Lower leg skin (tissue), 4 donors: ENCODE data around the gene FTH1. TPM values are rescaled to one million over a fixed set of nuclear protein-coding genes. Genes with fewer than 3 reads are reported as not detected.

Experiments
- DNase-seq, 2 donors: peaks; one replicate each; pipeline ENCODE4 v3.0.0-alpha.2; 2019; ENCODE audit warnings: low spot score in 2 of 2
- H3K4me3 ChIP-seq: fragments of 200-600 bp; sonication (generic); 2 replicates; pipeline ENCODE4 v1.5.1; 2017; ENCODE audit warnings: mild to moderate bottlenecking, low read depth; ENCODE audit not compliant: poor library complexity, severe bottlenecking
- POLR2A ChIP-seq, 2 donors: fragments of 450-650 bp; IDR thresholded peaks; one replicate each; pipeline ENCODE4 v1.6.1; 2016 to 2017; ENCODE audit warnings: antibody characterized with exemption in 2 of 2, mild to moderate bottlenecking in 1 of 2, moderate library complexity in 1 of 2
- WGBS, 2 donors: methylation state at CpG; one replicate each; pipeline ENCODE4 v1.1.5; 2018; 5-methylcytosine and 5-hydroxymethylcytosine counted together
- intact Hi-C: fragments of 100-400 bp; cut with DNase I; formaldehyde crosslinking; loops from one replicate; pipeline ENCODE4 v1.15.0; 2023; ENCODE audit warnings: low total_unique reads
- total RNA-seq, 4 donors: library from RNA; depleted of rRNA; stranded (reverse); fragments of >200 nt; gene quantifications; one replicate each; pipeline ENCODE4 v1.1.0, GENCODE V29; 2016
- TF ChIP-seq, protein P1 (sequence below), 3 donors: fragments of 450-650 bp; IDR thresholded peaks; one replicate each; pipeline ENCODE4 v1.5.1; 2016; ENCODE audit warnings: antibody characterized with exemption in 3 of 3, mild to moderate bottlenecking in 3 of 3, moderate library complexity in 2 of 3

The FTH1 gene
- total RNA-seq, 4 donors from 2014 or later, result 583 to 1,081 (median 634) TPM

DNA sequence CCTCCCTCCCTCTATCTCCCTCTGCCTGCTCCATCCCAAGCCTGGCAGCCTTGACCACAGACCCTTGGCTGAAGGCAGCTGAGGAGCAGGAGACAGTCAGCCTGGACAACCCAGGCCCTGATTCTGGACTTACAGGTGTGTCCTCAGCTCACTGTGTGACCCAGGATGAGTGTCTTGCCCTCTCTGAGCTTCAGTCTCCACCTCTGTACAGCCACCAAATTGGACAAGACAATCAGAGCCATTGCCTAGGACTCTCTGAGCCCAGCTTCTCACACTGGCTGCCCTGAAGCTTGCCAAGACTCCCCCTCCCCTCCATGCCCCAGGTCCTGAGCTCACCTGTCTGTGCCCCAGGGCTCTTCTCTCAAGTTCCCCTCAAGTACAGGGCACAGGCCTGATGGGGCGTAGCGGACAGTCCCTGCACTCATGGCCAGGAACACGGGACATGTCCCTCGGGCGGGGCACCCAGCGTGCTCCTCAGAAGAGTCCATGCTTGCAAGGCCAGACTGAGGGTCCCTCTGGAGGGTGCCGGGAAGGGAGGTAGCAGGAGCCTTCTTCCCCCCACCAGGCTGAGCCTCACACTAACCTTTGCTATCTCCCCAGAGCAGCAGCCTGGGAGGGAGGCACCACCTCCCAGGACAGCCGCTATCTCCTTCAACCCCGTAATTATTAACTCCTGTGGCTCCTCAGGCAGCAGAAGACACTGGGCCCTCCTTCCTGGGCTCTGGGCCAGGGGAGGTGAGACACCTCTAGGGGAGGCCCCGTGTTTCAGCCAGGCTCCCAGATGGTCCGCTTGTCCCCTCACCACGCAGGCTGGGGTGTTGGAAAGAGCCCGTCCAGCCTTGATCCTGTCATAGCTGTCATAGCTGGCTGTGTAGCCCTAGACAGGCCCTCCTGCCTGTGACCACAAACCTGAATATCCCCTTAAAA is 47.5 kb downstream of the FTH1 start:
- WGBS, 2 donors, result 64 to 69% methylated on average over 10 to 13 of the region's 13 CpGs
- H3K4me3 ChIP-seq, result no peak overlapping the region
- intact Hi-C loops, result no loop called here
- TF ChIP-seq, protein P1, sequence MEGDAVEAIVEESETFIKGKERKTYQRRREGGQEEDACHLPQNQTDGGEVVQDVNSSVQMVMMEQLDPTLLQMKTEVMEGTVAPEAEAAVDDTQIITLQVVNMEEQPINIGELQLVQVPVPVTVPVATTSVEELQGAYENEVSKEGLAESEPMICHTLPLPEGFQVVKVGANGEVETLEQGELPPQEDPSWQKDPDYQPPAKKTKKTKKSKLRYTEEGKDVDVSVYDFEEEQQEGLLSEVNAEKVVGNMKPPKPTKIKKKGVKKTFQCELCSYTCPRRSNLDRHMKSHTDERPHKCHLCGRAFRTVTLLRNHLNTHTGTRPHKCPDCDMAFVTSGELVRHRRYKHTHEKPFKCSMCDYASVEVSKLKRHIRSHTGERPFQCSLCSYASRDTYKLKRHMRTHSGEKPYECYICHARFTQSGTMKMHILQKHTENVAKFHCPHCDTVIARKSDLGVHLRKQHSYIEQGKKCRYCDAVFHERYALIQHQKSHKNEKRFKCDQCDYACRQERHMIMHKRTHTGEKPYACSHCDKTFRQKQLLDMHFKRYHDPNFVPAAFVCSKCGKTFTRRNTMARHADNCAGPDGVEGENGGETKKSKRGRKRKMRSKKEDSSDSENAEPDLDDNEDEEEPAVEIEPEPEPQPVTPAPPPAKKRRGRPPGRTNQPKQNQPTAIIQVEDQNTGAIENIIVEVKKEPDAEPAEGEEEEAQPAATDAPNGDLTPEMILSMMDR (IDR thresholded peaks at IDR 0.05), result no peak
- TF ChIP-seq POLR2A (IDR thresholded peaks at IDR 0.05), result no peak
- DNase-seq, result peak; percentile 25 to 87

DNA sequence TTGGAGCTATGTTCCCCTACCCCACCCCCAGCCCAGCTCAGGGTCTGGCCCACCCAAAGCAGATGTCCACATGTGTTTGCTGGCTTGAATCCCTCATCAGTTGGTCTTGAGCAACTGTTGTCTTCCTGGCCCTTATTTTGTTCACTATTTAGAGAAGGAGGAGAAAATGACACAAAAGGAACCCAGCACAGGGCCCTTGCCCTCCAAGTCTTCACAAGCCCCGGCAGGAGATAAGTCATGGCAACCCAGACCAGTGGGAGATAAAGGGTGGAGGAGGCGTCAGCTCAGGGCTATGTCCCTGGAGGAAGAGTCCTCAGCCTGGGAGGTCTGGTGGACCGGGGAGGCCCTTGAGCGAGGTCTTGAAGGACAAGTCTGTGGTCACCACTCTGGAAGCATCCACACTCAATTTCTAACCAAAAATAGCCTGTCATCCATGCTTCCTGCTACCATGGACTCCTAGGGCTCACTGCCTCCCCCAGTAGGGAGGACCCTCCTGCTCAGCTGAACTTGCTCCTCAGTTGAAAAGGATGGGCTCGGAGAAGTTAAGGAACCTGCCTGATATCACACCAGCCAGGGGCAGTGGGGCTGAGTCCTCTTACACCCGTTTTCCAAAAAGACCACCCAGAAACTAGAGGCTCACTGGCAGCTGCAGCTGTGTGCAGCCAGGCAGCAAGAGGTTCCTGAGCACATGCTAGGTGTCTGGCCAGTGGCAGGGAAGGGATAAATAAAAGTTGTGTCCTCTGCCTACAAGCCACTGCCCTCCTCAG is 48.3 kb downstream of the FTH1 start:
- WGBS, 2 donors, result 58% methylated on average over 6 of the region's 6 CpGs
- intact Hi-C loops, result no loop called here
- TF ChIP-seq POLR2A (IDR thresholded peaks at IDR 0.05), result no peak
- peak; percentile 65 to 90 for DNase-seq
- H3K4me3 ChIP-seq, result no peak overlapping the region

DNA sequence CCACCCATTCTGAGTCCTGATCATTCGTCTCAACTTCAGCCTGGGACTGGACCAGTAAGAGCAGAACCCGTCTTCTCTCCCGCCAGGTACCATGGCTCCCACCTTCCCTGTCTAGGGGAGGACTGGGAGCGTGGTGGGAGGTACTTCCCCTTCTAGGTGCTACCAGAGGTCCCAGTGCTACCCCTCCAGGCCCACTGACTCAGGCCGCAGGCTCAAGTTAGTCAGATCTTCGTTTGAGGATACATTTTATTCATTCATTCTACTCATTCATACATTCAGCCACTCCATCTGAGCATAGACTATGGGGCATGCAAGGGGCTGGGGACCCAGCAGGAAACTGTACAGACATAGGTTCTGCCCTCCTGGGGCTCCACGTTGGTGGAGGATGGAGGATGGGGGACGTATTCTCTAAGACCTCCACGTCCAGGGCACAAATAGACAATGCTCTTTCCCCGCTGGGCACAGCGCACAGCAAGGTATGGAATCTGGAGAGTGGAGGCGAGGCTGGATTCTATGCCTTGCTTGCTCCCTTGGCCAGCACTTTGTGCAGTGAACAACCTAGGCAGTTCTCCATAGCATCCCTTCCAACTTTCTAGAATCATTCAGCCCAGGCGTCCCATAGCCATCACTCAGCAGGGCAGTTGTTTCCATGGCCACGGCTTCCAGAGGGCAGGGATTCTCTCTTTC is 49.0 kb downstream of the FTH1 start:
- DNase-seq, result peak; percentile 14 to 82
- intact Hi-C loops, result no loop called here
- WGBS, 2 donors, result 75 to 79% methylated on average over 14 of the region's 14 CpGs
- no peak overlapping the region for H3K4me3 ChIP-seq
- TF ChIP-seq, protein P1 (IDR thresholded peaks at IDR 0.05), result no peak
- TF ChIP-seq POLR2A (IDR thresholded peaks at IDR 0.05), result no peak

DNA sequence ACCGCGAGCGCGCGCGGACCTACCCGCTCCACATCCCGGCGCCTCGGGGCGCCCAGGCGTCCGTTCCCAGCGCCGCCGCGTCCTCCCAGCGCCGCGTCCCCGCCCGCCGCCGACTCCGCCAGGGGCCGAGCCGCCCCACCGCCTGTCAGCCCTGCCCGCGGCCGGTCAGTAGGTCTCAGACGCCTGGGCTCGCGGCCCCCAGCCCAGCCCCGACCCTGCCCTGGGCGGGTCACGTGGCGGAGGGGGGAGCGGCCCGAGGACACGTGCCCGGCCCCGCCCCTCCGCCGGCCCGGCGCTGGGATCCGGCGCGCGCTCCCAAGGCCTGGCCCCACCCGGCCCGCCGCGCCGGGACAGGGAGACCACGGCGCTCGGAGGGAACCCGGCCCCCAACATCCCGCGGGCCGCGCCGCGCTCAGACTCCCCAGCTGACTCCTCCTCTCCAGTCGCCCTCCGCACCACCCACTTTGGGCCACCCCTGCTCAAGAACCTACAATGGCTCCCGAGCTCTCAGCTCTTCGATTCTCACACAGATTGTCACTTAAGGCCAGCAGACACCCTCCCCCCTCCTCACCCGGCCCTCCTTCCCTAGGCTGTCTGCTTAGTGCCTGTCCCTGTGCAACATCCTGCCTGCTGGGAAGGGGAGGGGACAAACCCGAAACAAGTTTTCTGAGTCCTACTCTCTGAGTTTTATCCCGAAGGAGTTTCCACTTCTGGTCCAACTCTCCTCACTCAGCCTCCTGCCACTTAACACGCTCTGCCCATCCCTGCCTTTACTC is 49.9 kb downstream of the FTH1 start, which contains the start of gene RAB3IL1:
RAB3IL1 (minus strand) TSS at position 233 of the 776 bp plus-strand sequence; CDS start at position 34, 199 bp downstream.
- TF ChIP-seq, protein P1 (IDR thresholded peaks at IDR 0.05), result no peak
- no peak for TF ChIP-seq POLR2A (IDR thresholded peaks at IDR 0.05)
- WGBS, 2 donors, result 0 to 1% methylated on average over 35 to 40 of the region's 74 CpGs
- H3K4me3 ChIP-seq, result peak within 1 kb of the TSS; percentile 43
- peak; percentile 63 to 94 for DNase-seq
- intact Hi-C loops, result no loop called here

DNA sequence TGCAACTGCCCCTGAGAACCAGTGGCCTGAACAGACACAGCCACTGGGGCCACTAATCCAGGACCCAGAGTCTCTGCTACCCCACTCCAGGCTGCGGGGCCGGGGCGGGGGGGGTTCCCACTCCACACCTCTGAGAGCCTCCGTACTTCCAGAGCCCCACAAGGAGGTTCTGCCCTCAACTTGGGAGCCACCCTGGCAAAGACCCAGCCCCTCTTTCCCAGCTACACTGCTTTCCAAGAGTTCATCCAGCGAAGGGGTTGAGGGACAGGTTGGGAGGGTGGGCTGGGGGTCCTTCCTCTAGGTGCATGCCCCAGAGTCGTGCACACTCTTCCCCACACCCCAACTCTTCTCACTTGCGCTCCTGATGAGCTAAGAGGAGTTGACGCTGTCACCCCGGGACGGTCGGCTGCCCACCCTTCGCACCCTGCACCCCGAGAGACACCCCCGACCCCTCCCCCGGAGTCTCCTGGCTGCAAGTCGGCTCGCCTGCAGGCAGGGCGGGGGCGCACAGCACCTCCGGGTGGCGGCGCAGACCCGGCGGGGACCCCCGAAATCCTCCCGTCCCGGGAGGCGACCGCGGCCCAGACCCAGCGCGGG is 50.6 kb downstream of the FTH1 start:
- DNase-seq, result peak in 1 of 2 donors; percentile 88
- intact Hi-C loops, result no loop called here
- TF ChIP-seq POLR2A (IDR thresholded peaks at IDR 0.05), result no peak
- WGBS, 2 donors, result 5 to 10% methylated on average over 16 to 30 of the region's 32 CpGs
- peak overlapping the region; percentile 43 for H3K4me3 ChIP-seq
